ENCODE data around the gene MAP4K4.

The MAP4K4 gene

GRCh38 chr2:101723371-101724124, 26.0 kb downstream of the MAP4K4 start:
- no peak for TF ChIP-seq GATA3 (IDR thresholded peaks at IDR 0.05; ENCODE audit: low read depth, low read length)
- no peak for TF ChIP-seq GATA2 (IDR thresholded peaks at IDR 0.05; ENCODE audit: low read depth, low read length)

GRCh38 chr2:101724125-101724474, 26.6 kb downstream of the MAP4K4 start:
- TF ChIP-seq GATA2 (IDR thresholded peaks at IDR 0.05; ENCODE audit: low read depth, low read length) (no peak), GATA3 (IDR thresholded peaks at IDR 0.05; ENCODE audit: low read depth, low read length) (no peak)

DNA sequence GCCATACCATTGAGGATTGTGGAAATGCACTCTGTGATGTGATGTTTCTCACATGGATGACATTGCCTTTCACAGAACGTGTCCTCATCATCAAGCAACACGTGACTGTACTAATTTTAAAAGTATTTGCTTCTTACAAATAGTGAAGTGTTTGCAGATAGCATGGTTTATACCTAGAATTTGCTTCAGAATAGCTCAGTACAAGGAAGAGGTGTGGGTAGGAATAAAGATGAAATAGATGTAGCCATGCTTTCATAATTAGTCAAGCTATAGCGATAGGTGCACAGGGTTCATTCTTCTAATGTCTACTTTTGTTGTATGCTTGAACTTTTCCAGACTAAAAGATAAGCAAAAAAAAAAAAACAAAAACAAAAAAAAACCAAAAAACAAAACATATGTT, 27.5 kb downstream of the MAP4K4 start:
- TF ChIP-seq GATA2 (IDR thresholded peaks at IDR 0.05; ENCODE audit: low read depth, low read length) (no peak), GATA3 (IDR thresholded peaks at IDR 0.05; ENCODE audit: low read depth, low read length) (no peak)

GRCh38 chr2:101725515-101726192, 28.1 kb downstream of the MAP4K4 start:
- no peak for TF ChIP-seq GATA2 (IDR thresholded peaks at IDR 0.05; ENCODE audit: low read depth, low read length)
- TF ChIP-seq GATA3 (IDR thresholded peaks at IDR 0.05; ENCODE audit: low read depth, low read length): no peak

DNA sequence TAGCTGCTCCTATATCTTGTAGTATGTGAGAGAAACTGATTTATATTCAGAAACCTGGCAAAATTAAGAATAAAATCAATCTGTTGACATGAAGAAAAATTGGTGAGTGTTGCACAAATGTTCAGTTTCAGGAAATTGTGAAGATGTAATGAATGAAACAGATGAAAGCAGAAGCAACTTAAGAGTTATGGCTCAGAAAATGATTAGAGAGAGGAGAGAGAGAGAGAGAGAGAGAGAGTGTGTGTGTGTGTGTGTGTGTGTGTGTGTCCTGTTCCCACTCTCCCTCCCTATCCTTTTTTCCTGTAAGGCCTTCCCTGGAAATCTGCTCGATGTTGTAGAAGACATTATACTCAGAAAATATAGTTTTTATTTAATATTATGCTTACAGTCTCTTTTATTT, 31.4 kb downstream of the MAP4K4 start:
- TF ChIP-seq GATA2 (IDR thresholded peaks at IDR 0.05; ENCODE audit: low read depth, low read length) (no peak), GATA3 (IDR thresholded peaks at IDR 0.05; ENCODE audit: low read depth, low read length) (no peak)

- TF ChIP-seq GATA3 (IDR thresholded peaks at IDR 0.05; ENCODE audit: low read depth, low read length): no peak
- no peak for TF ChIP-seq GATA2 (IDR thresholded peaks at IDR 0.05; ENCODE audit: low read depth, low read length)
Measured at GRCh38 chr2:101729521-101730190, 32.1 kb downstream of the MAP4K4 start.

DNA sequence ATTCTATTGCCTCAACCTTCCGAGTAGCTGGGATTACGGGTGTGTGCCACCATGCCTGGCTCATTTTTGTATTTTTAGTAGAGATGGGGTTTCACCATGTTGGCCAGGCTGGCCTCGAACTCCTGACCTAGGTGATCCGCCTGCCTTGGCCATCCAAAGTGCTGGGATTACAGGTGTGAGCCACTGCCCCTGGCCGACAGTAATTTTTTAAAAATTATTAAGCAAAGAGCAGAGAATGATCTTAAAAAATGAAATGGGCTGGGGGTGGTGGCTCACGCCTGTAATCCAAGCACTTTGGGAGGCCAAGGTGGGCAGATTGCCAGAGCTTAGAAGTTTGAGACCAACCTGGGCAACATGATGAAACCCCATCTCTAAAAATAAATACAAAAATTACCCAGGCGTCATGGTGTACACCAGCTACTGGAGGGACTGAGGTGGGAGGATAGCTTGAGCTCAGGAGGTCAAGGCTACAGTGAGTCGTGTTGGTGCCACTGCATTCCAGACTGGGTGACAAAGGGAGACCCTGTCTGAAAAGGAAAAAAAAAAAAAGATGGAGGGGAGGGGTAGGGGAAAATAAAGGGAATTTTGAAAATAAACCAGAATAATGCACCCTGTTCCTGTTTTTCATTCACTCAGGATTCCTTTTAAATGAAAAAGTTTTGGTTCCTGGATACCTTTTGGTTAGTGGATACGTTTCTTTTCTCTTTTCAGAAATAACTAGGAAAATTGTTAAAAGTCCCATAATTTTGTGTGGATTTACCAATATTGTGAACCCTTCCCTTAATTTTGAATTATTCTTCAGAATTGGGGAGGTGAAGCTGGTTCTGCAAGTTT, 33.9 kb downstream of the MAP4K4 start:
- TF ChIP-seq GATA2 (IDR thresholded peaks at IDR 0.05; ENCODE audit: low read depth, low read length) (no peak), GATA3 (IDR thresholded peaks at IDR 0.05; ENCODE audit: low read depth, low read length) (no peak)

DNA sequence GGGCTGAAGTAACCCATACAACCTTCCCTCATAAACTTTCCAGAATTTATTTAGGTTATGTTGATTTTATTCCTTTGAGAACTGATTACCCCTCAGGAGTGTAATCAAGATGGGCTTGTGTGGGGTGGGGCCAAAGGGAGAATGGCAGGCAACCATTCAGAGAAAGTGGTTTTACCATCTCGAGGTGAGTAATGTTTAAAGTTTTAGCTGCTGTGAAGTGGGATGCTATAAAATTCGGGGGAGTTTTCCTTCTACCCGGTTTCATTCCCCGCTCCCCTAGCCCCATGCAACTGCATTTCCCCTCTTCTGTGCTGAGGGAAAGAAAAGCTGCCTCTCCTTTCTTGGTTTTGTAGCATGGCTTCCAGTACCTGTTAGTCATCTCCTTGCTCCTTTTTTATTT, 34.7 kb downstream of the MAP4K4 start:
- TF ChIP-seq GATA3 (IDR thresholded peaks at IDR 0.05; ENCODE audit: low read depth, low read length): no peak
- no peak for TF ChIP-seq GATA2 (IDR thresholded peaks at IDR 0.05; ENCODE audit: low read depth, low read length)

DNA sequence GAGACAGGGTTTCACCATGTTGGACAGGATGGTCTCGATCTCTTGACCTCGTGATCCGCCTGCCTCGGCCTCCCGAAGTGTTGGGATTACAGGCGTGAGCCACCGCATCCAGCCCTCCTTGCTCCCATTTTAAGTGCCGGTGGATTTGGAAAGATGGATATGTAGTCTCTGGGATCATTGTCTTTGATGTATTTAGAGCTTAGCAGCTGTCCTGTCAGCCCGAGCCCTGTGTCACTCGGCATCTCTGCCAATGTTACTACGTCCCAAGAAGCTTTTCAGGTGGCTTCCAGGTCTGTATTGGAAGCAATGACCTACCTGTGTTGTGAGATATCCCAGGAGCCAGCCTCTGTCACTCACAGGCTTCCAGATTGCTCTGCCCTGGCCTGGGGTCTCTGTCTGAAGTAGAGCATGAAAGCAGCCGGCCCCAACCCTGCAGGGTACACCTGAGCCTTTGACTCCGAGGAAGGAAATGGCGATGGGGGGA, 35.3 kb downstream of the MAP4K4 start:
- TF ChIP-seq GATA2 (IDR thresholded peaks at IDR 0.05; ENCODE audit: low read depth, low read length) (no peak), GATA3 (IDR thresholded peaks at IDR 0.05; ENCODE audit: low read depth, low read length) (no peak)

GRCh38 chr2:101733257-101733993, 35.9 kb downstream of the MAP4K4 start:
- no peak for TF ChIP-seq GATA2 (IDR thresholded peaks at IDR 0.05; ENCODE audit: low read depth, low read length)
- TF ChIP-seq GATA3 (IDR thresholded peaks at IDR 0.05; ENCODE audit: low read depth, low read length): no peak

GRCh38 chr2:101734505-101735165, 37.1 kb downstream of the MAP4K4 start:
- no peak for TF ChIP-seq GATA2 (IDR thresholded peaks at IDR 0.05; ENCODE audit: low read depth, low read length)
- no peak for TF ChIP-seq GATA3 (IDR thresholded peaks at IDR 0.05; ENCODE audit: low read depth, low read length)

- TF ChIP-seq GATA3 (IDR thresholded peaks at IDR 0.05; ENCODE audit: low read depth, low read length) (no peak), GATA2 (IDR thresholded peaks at IDR 0.05; ENCODE audit: low read depth, low read length) (no peak)
Measured at GRCh38 chr2:101735166-101735533, 37.6 kb downstream of the MAP4K4 start.

GRCh38 chr2:101736233-101736632, 38.7 kb downstream of the MAP4K4 start:
- no peak for TF ChIP-seq GATA3 (IDR thresholded peaks at IDR 0.05; ENCODE audit: low read depth, low read length)
- no peak for TF ChIP-seq GATA2 (IDR thresholded peaks at IDR 0.05; ENCODE audit: low read depth, low read length)

All from SH-SY5Y (cell line).